Measurements from ENCODE around the gene SULT4A1. TPM values are rescaled to one million over a fixed set of nuclear protein-coding genes. Genes with fewer than 3 reads are reported as not detected.

Gene SULT4A1
- total RNA-seq, 2 experiments from 2014 or later = not detected

DNA sequence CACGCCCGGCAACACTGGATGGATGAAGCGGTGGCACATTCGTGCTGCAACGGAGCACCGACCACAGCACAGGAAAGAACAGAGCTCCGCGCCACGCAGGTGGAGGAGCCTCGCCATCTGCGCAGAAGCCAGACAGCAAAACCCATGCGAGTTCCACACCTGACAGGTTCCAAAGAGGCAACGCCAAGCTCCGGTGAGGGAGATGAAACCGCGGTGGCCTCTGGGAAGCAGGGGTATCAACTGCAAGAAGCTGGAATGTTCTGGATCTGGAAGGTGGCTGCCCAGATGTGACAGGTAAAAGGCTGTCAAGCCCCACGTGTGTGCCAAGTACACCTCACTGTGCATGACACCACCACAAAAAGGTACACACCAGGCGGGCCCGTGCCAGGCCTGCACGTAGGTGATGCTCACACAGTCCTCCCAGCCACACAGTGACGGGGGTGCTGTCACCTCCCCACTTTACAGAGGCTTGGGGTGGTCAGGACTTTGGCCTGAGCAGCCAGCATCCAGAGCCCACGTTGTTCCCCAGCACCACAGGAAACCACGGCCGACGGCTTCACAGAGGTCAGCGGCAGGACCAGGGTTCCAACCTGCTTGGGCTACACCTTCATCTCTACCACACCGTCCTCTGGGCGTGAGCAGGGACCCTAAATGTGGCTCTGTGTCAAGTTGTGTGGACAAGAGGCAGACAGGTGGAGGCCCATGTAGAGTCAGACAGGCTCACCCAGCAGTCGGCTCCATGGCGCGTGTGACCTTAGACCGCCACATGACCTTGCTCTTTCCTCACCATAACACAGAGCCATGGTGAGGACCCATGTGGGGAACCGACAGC lies 30.5 kb downstream of the SULT4A1 start:
- no peaks in the 10 kb centered on the region for H3K9me3 Mint-ChIP-seq
- ChIA-PET POLR2A (no interaction called here), CTCF (interaction anchor here (1.0 kb wide), 1 partner anchor 48 kb away, joined by 3 read pairs; no protein-coding TSS in a partner anchor)

DNA sequence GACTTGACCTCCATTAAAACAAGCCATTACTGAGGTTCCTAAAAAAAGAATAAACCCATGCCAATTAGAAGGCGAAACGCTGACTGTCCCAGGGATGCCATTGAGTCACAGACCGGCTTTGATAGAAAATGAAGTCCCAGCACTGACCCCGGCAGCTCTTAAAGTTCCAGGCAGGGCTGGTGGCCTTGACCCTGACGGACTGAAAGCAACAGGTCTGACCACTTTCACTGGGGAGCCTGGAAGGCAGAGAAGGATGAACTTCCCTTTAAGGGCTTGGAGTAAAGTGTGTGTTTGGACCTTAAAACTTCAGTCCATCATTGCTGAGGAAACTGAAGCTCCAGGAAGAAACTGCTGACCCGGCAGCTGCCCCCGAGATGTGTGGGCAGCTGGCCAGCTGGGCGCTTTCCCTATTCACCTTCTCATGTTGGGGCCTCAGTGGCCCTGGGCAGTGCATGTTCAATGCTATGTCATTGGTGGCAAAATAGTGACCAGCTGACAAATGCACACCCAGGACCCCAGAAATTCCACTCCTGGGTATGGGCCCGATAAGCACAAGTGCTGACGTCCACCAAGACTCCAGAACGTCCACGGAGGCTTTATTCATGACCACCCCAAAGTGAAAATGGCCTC lies 31.3 kb downstream of the SULT4A1 start:
- no peak overlapping the region for H3K27ac Mint-ChIP-seq
- POLR2A ChIA-PET = no interaction called here

More for the DNA sequence above, 30.5 kb downstream of the SULT4A1 start:
- TF ChIP-seq CTCF (IDR thresholded peaks at IDR 0.05) = no peak
- intact Hi-C loops (cut with micrococcal nuclease) = no loop called here
- Mint-ChIP-seq H3K27me3 (peaks cover 3% of the 10 kb centered on the region), H3K4me3 (no peak overlapping the region), H3K36me3 (ENCODE audit: low read depth) (no peaks in the 10 kb centered on the region), H3K4me1 (ENCODE audit: low read depth) (no peaks in the 10 kb centered on the region), H3K27ac (no peak overlapping the region)
- ATAC-seq (no peak), DNase-seq (no peak)

GRCh38 chr22:43829904-43830851 lies 32.1 kb downstream of the SULT4A1 start:
- H3K27ac Mint-ChIP-seq = no peak overlapping the region
- no peak for TF ChIP-seq CTCF (IDR thresholded peaks at IDR 0.05)
- H3K4me3 Mint-ChIP-seq = no peak overlapping the region
- ChIA-PET CTCF (interaction anchor here (1.2 kb wide), 1 partner anchor 53 kb away, joined by 3 read pairs; no protein-coding TSS in a partner anchor), POLR2A (no interaction called here)
- H3K4me1 Mint-ChIP-seq (ENCODE audit: low read depth) = no peaks in the 10 kb centered on the region
- ATAC-seq (no peak), DNase-seq (no peak)
- intact Hi-C loops (cut with micrococcal nuclease) = no loop called here
- peaks cover 6% of the 10 kb centered on the region for H3K27me3 Mint-ChIP-seq
- no peaks in the 10 kb centered on the region for H3K36me3 Mint-ChIP-seq (ENCODE audit: low read depth)
- no peaks in the 10 kb centered on the region for H3K9me3 Mint-ChIP-seq

More for the DNA sequence above, 31.3 kb downstream of the SULT4A1 start:
- Mint-ChIP-seq H3K27me3 (peaks cover 4% of the 10 kb centered on the region), H3K4me1 (ENCODE audit: low read depth) (no peaks in the 10 kb centered on the region), H3K4me3 (no peak overlapping the region), H3K36me3 (ENCODE audit: low read depth) (no peaks in the 10 kb centered on the region), H3K9me3 (no peaks in the 10 kb centered on the region)
- CTCF ChIA-PET = interaction anchor here (1.0 kb wide), 1 partner anchor 48 kb away, joined by 3 read pairs; no protein-coding TSS in a partner anchor
- DNase-seq (no peak), ATAC-seq (no peak)
- TF ChIP-seq CTCF (IDR thresholded peaks at IDR 0.05) = no peak
- intact Hi-C loops (cut with micrococcal nuclease) = no loop called here

DNA sequence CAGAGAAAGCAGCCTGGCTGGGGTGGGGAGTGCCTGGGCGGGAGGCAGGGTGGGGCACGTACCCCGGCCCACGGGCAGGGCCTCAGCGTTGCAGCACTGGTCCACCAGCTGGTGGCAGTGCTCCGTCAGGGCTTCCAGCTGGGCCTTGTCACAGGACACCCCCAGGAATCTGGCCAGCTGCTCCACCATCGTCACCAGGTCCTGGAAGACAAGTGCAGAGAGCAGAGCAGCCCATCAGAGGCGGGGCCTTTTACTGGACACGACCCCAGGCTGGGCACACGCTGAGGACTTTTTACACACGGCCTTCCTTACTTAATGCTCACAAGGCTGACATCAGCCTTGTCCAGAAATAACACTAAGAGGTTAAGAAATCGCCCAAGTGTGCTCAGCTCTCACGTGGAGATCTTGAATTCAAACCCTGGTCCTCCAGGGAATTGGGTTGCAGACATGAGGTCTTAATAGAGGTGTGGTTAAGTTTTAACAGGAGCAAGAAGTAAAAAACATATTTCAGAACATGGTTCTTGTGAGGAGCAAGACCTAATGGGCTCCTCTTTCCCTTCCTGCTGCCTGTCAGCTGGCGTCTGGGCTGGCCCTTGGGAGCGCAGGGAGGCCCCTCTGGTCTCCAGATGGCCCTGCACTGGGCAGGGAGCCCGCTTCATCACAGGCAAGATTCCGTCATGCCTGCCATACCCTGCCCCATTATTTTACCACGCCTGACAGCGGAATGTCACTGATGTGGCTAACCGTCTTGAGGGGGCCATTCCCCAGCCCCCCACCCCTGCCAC lies 33.1 kb downstream of the SULT4A1 start:
- ATAC-seq (no peak), DNase-seq (no peak)
- H3K27me3 Mint-ChIP-seq = peaks cover 9% of the 10 kb centered on the region
- no peak overlapping the region for H3K27ac Mint-ChIP-seq
- CTCF ChIA-PET = interaction anchor here (1.2 kb wide), 1 partner anchor 54 kb away, joined by 3 read pairs; no protein-coding TSS in a partner anchor
- intact Hi-C loops (cut with micrococcal nuclease) = no loop called here
- no peaks in the 10 kb centered on the region for H3K9me3 Mint-ChIP-seq
- POLR2A ChIA-PET = no interaction called here
- TF ChIP-seq CTCF (IDR thresholded peaks at IDR 0.05) = no peak
- no peak overlapping the region for H3K4me3 Mint-ChIP-seq
- no peaks in the 10 kb centered on the region for H3K36me3 Mint-ChIP-seq (ENCODE audit: low read depth)
- H3K4me1 Mint-ChIP-seq (ENCODE audit: low read depth) = no peaks in the 10 kb centered on the region

All from activated CD8-positive, alpha-beta T cell treated with anti-CD3 and anti-CD28 coated beads for 36 hours (primary cell).